H1 (cell line): ENCODE results near the gene PLXNB1. TPM values are rescaled to one million over a fixed set of nuclear protein-coding genes. Genes with fewer than 3 reads are reported as not detected.

Source experiments
- CTCF ChIA-PET: fragments of 300-600 bp; sonication (Branson Sonifier 250); formaldehyde crosslinking; loops from one replicate; lab custom pipeline; 2021; ENCODE audit not compliant: partially characterized antibody; lab: Charles Lee
- POLR2A ChIA-PET: fragments of 300-600 bp; sonication (Branson Sonifier 250); formaldehyde crosslinking; loops from one replicate; lab custom pipeline; 2021; ENCODE audit warnings: inconsistent platforms; ENCODE audit not compliant: partially characterized antibody; lab: Charles Lee
- DNase-seq, 2 experiments: peaks; one replicate each; pipeline versions ENCODE4 v3.0.0 to v3.0.0-alpha.2; 2010 to 2022; ENCODE audit warnings: low spot score in 2 of 2, low read depth in 1 of 2, mixed read lengths in 1 of 2
- FAIRE-seq: peaks from 2 replicates; lab custom pipeline; 2011; peaks lifted over from hg19 to GRCh38; lab: Jason Lieb, UNC
- H2AFZ ChIP-seq: 2 replicates; pipeline ENCODE4 v1.8.1; 2012; ENCODE audit warnings: low read length, inconsistent platforms
- H2AK5ac ChIP-seq: 2 replicates; pipeline ENCODE4 v1.6.1; 2013; ENCODE audit warnings: low read depth, low read length
- H2BK120ac ChIP-seq: replicated peaks from 2 replicates; pipeline ENCODE3; 2013; ENCODE audit warnings: low read depth, low read length, inconsistent platforms
- H2BK12ac ChIP-seq: 2 replicates; pipeline ENCODE4 v1.6.1; 2013; ENCODE audit warnings: low read depth, low read length
- H2BK15ac ChIP-seq: 2 replicates; pipeline ENCODE4 v1.6.1; 2013; ENCODE audit warnings: low read length
- H2BK20ac ChIP-seq: 2 replicates; pipeline ENCODE4 v1.6.1; 2013; ENCODE audit warnings: low read length
- H2BK5ac ChIP-seq: 2 replicates; pipeline ENCODE4 v1.6.1; 2013; ENCODE audit warnings: low read depth, low read length
- H3K14ac ChIP-seq: 2 replicates; pipeline ENCODE4 v1.6.1; 2013; ENCODE audit warnings: inconsistent platforms; ENCODE audit not compliant: insufficient read length
- H3K18ac ChIP-seq: 2 replicates; pipeline ENCODE4 v1.6.1; 2013; ENCODE audit warnings: low read length; ENCODE audit errors: extremely low read depth
- H3K23ac ChIP-seq: 2 replicates; pipeline ENCODE4 v1.6.1; 2013; ENCODE audit warnings: inconsistent platforms; ENCODE audit not compliant: insufficient read length
- H3K23me2 ChIP-seq: 2 replicates; pipeline ENCODE4 v1.6.1; 2013; ENCODE audit warnings: low read depth, low read length
- H3K27ac ChIP-seq: 2 replicates; pipeline ENCODE4 v1.6.1; 2011; ENCODE audit warnings: low read depth, low read length, inconsistent platforms
- H3K27me3 ChIP-seq, 4 experiments: replicated peaks in 1 of 4; 1 replicate in 1 of 4; 2 replicates in 3 of 4; pipeline versions ENCODE4 v1.6.1 to v1.8.1; 2011 to 2013; ENCODE audit warnings: low read length in 3 of 4, mild to moderate bottlenecking in 3 of 4, inconsistent platforms in 2 of 4, mixed read lengths in 2 of 4, moderate library complexity in 1 of 4; ENCODE audit not compliant: control insufficient read depth in 3 of 4, insufficient read depth in 3 of 4; ENCODE audit errors: extremely low read depth in 1 of 4
- H3K36me3 ChIP-seq, 4 experiments: 2 replicates each; pipeline versions ENCODE4 v1.6.1 to v1.8.1; 2011 to 2013; ENCODE audit warnings: mild to moderate bottlenecking in 4 of 4, low read length in 3 of 4, moderate library complexity in 2 of 4, control low read depth in 1 of 4, inconsistent platforms in 1 of 4; ENCODE audit not compliant: insufficient read depth in 4 of 4, control insufficient read depth in 2 of 4
- H3K4ac ChIP-seq: replicated peaks from 2 replicates; pipeline ENCODE3; 2013; ENCODE audit warnings: low read length, low read depth, mixed read lengths, inconsistent platforms; ENCODE audit not compliant: insufficient read length
- H3K4me1 ChIP-seq, 4 experiments: replicated peaks in 1 of 4; 1 replicate in 1 of 4; 2 replicates in 3 of 4; pipeline versions ENCODE4 v1.6.1 to v1.8.1; 2011 to 2013; ENCODE audit warnings: low read length in 3 of 4, inconsistent platforms in 2 of 4, mixed read lengths in 1 of 4; ENCODE audit not compliant: insufficient read depth in 4 of 4, control insufficient read depth in 3 of 4
- H3K4me2 ChIP-seq, 2 experiments: 2 replicates each; pipeline versions ENCODE4 v1.6.1 to v1.8.1; 2011 to 2013; ENCODE audit warnings: low read depth in 2 of 2, low read length in 2 of 2, control low read depth in 1 of 2, inconsistent platforms in 1 of 2, mild to moderate bottlenecking in 1 of 2; ENCODE audit not compliant: insufficient read depth in 1 of 2
- H3K4me3 ChIP-seq, 4 experiments: fragments of 200-600, 300-600 bp in 1 of 4; sonication (generic), shearing (Covaris generic), sonication (Bioruptor Twin) in 1 of 4; 2 replicates each; pipeline versions ENCODE4 v1.5.1 to v1.8.1; 2011 to 2016; ENCODE audit warnings: low read length in 4 of 4, low read depth in 3 of 4, control low read depth in 2 of 4, inconsistent platforms in 2 of 4, mild to moderate bottlenecking in 2 of 4, mixed read lengths in 1 of 4, moderate library complexity in 1 of 4; ENCODE audit not compliant: insufficient read depth in 2 of 4; ENCODE audit errors: extremely low read depth in 1 of 4
- H3K56ac ChIP-seq: replicated peaks from 2 replicates; pipeline ENCODE3; 2013; ENCODE audit warnings: low read depth, mild to moderate bottlenecking, mixed read lengths, low read length, inconsistent platforms; ENCODE audit not compliant: insufficient read length
- H3K79me1 ChIP-seq: 2 replicates; pipeline ENCODE4 v1.6.1; 2013; ENCODE audit warnings: low read depth, low read length, control low read depth
- H3K79me2 ChIP-seq, 2 experiments: 2 replicates each; pipeline versions ENCODE4 v1.6.1 to v1.8.1; 2012 to 2013; ENCODE audit warnings: low read length in 2 of 2, mild to moderate bottlenecking in 2 of 2, inconsistent platforms in 1 of 2; ENCODE audit not compliant: insufficient read depth in 2 of 2, control insufficient read depth in 1 of 2
- H3K9ac ChIP-seq, 4 experiments: replicated peaks in 1 of 4; 1 replicate in 1 of 4; 2 replicates in 3 of 4; pipeline versions ENCODE4 v1.6.1 to v1.8.1; 2011 to 2013; ENCODE audit warnings: low read depth in 3 of 4, low read length in 3 of 4, control low read depth in 2 of 4, mild to moderate bottlenecking in 2 of 4, moderate library complexity in 2 of 4, inconsistent platforms in 1 of 4; ENCODE audit errors: extremely low read depth in 1 of 4
- H3K9me3 ChIP-seq, 2 experiments: 2 replicates each; pipeline versions ENCODE4 v1.6.1 to v1.8.1; 2012 to 2013; ENCODE audit warnings: mild to moderate bottlenecking in 2 of 2, moderate library complexity in 2 of 2, control low read depth in 1 of 2, inconsistent platforms in 1 of 2, low read depth in 1 of 2, low read length in 1 of 2, mixed read lengths in 1 of 2; ENCODE audit not compliant: insufficient read depth in 2 of 2
- H4K20me1 ChIP-seq, 2 experiments: replicated peaks in 1 of 2; 2 replicates each; pipeline versions ENCODE3 to v1.8.1; 2011 to 2013; ENCODE audit warnings: inconsistent platforms in 2 of 2, low read length in 2 of 2, mild to moderate bottlenecking in 1 of 2; ENCODE audit not compliant: insufficient read depth in 2 of 2, control insufficient read depth in 1 of 2
- H4K5ac ChIP-seq: 2 replicates; pipeline ENCODE4 v1.6.1; 2013; ENCODE audit warnings: low read length, low read depth, mixed read lengths, inconsistent platforms; ENCODE audit not compliant: insufficient read length
- H4K8ac ChIP-seq: 2 replicates; pipeline ENCODE4 v1.8.0; 2013; ENCODE audit warnings: mild to moderate bottlenecking, moderate library complexity, low read length, inconsistent platforms; ENCODE audit not compliant: insufficient read depth; ENCODE audit errors: extremely low read depth
- H4K91ac ChIP-seq: replicated peaks from 2 replicates; pipeline ENCODE3; 2013; ENCODE audit warnings: low read length, mixed read lengths, inconsistent platforms; ENCODE audit not compliant: insufficient read length
- CBX8 ChIP-seq: fragments of 300-800, 300-1000 bp; sonication (generic); IDR thresholded peaks from 2 replicates; pipeline ENCODE4 v1.7.1; 2016; ENCODE audit warnings: low read depth, low read length, borderline replicate concordance
- RAD21 ChIP-seq, 2 experiments: IDR thresholded peaks in 1 of 2; conservative IDR thresholded peaks in 1 of 2; 2 replicates each; pipeline ENCODE4 v1.6.1; 2011; ENCODE audit warnings: low read depth in 2 of 2, low read length in 2 of 2, improper control_type of control experiment in 1 of 2, inconsistent platforms in 1 of 2, mild to moderate bottlenecking in 1 of 2, moderate library complexity in 1 of 2
- SP1 ChIP-seq: IDR thresholded peaks from 2 replicates; pipeline ENCODE4 v1.6.1; 2011; ENCODE audit warnings: low read depth, low read length
- TBP ChIP-seq: IDR thresholded peaks from 2 replicates; pipeline ENCODE4 v1.6.1; 2011; ENCODE audit warnings: low read depth, low read length, improper control_type of control experiment
- ZNF274 ChIP-seq: IDR thresholded peaks from 2 replicates; pipeline ENCODE4 v1.7.0; 2012; ENCODE audit warnings: low read length, borderline replicate concordance; ENCODE audit errors: extremely low read depth
- WGBS, 2 experiments: shearing (Covaris generic) in 1 of 2; methylation state at CpG; one replicate each; pipeline versions ENCODE4 v1.1.6 to v1.1.7; 2013 to 2015; ENCODE audit warnings: low lambda C conversion rate in 2 of 2, mixed read lengths in 2 of 2, inconsistent platforms in 1 of 2, low coverage in 1 of 2, missing lambda C conversion rate in 1 of 2; ENCODE audit not compliant: insufficient replicate concordance in 2 of 2, insufficient coverage in 1 of 2, insufficient read length in 1 of 2; ENCODE audit errors: extremely low coverage in 1 of 2, missing lambda C conversion rate in 1 of 2; 5-methylcytosine and 5-hydroxymethylcytosine counted together
- polyA plus RNA-seq, 7 experiments: library from polyadenylated mRNA; depleted of rRNA in 3 of 7; stranded (reverse) in 5 of 7; unstranded in 2 of 7; fragments of >200 nt in 5 of 7; fragments of 200-250 nt in 2 of 7; gene quantifications; 1 replicate in 5 of 7; 2 replicates in 1 of 7; 4 replicates in 1 of 7; pipeline versions ENCODE4 v1.2.1 to v1.2.3, GENCODE V29; 2011 to 2013; ENCODE audit warnings: missing spikeins in 2 of 7, mixed read lengths in 2 of 7
- total RNA-seq: library from RNA; stranded (reverse); fragmentation: NEBNext Ultra II Directional; extraction: Animal tissue kit (Norgen Biotek cat#: 25700); gene quantifications from 2 replicates; pipeline ENCODE4 v1.2.1, GENCODE V29; 2021
- TF ChIP-seq, protein P1 (sequence below), 3 experiments: IDR thresholded peaks; 1 replicate in 2 of 3; 2 replicates in 1 of 3; pipeline versions ENCODE4 v1.5.1 to v1.6.1; 2011; ENCODE audit warnings: low read length in 3 of 3, mild to moderate bottlenecking in 3 of 3, inconsistent platforms in 2 of 3, low read depth in 1 of 3, moderate library complexity in 1 of 3; ENCODE audit not compliant: insufficient read depth in 1 of 3; ENCODE audit errors: control extremely low read depth in 1 of 3

The PLXNB1 gene
- total and polyA plus RNA-seq, 2 of the 8 experiments (the other 6 are each of a cell fraction or from before 2014, with no cell fraction given), result 109 to 114 TPM

DNA sequence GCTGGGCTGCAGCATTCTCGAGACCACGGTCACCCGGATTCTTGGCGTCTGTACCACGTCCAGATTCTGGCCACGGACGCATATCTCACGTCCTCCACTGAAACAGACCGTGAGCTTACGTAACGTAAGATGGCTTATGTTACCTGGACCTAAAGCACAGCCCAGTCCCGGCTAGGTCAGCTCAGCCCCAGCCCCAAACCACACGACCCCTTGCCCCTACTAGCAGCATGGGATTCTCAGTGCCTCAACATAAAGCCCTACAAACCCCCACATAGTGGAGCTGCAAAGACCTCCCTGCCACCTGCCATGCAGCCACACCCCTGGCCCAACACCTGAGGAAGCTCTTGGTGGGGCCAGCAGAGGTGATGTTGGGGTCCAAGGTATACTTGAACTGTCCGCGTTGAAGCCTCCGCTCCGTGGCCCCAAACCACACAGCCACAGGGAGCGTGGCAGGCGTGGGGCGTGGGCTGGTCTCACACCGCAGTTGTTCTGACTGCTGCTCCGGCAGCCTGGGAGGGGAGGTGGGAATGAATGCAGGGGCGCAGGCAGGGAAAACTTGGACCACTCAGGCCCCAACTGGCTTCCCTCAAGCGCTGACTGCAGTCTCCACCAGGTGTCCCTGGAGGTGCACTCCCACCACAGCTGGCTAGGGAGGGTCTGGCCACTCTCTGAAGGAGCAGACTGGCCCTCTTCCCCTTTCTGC lies 14.5 kb downstream of the PLXNB1 start:
- H2BK120ac ChIP-seq, result no peak overlapping the region
- no peak overlapping the region for H3K56ac ChIP-seq
- no peak overlapping the region for H3K9ac ChIP-seq
- H3K4me2 ChIP-seq, result no peak overlapping the region
- H2AFZ ChIP-seq, result no peak overlapping the region
- no peaks in the 10 kb centered on the region for H3K23me2 ChIP-seq
- no peaks in the 10 kb centered on the region; a peak in 1 of 4 replicates for H3K79me2 ChIP-seq
- no peak overlapping the region for H2BK5ac ChIP-seq
- CTCF ChIA-PET, result interaction anchor here (0.7 to 4.3 kb wide), 11 partner anchors 8 to 183 kb away, joined by 3 to 47 read pairs (median 7); partner anchors contain the start of genes CCDC51 and PLXNB1
- no peak overlapping the region for H4K5ac ChIP-seq
- no peak overlapping the region for H3K18ac ChIP-seq
- H2AK5ac ChIP-seq, result no peak overlapping the region
- H3K4me3 ChIP-seq, result no peak overlapping the region
- H3K36me3 ChIP-seq, result peaks cover 73 to 87% (median 83%) of the 10 kb centered on the region in 4 experiments
- no peak overlapping the region for H3K23ac ChIP-seq
- no peaks in the 10 kb centered on the region; the same call in none of the 2 replicates for H3K79me1 ChIP-seq
- WGBS, 2 experiments, result 94% methylated on average over 21 of the region's 24 CpGs; no CpG with 5 or more reads in 1 of the 2 experiments
- no peaks in the 10 kb centered on the region for H3K4me1 ChIP-seq
- no peak overlapping the region for H3K4ac ChIP-seq
- H4K8ac ChIP-seq, result no peak overlapping the region; the same call in 1 of the 2 replicates
- H3K27ac ChIP-seq, result no peak overlapping the region
- no peak overlapping the region for H3K14ac ChIP-seq
- H4K91ac ChIP-seq, result no peak overlapping the region
- TF ChIP-seq ZNF274 (no peak), SP1 (no peak), RAD21 (IDR thresholded peaks at IDR 0.05 in 1 of 2, conservative IDR thresholded peaks at IDR 0.05 in 1 of 2; ENCODE audit: low read depth in 2 of 2, low read length in 2 of 2) (peak; percentile 17 to 49; a peak in 3 of 4 replicates), TBP (no peak), CBX8 (no peak)
- TF ChIP-seq, protein P1, sequence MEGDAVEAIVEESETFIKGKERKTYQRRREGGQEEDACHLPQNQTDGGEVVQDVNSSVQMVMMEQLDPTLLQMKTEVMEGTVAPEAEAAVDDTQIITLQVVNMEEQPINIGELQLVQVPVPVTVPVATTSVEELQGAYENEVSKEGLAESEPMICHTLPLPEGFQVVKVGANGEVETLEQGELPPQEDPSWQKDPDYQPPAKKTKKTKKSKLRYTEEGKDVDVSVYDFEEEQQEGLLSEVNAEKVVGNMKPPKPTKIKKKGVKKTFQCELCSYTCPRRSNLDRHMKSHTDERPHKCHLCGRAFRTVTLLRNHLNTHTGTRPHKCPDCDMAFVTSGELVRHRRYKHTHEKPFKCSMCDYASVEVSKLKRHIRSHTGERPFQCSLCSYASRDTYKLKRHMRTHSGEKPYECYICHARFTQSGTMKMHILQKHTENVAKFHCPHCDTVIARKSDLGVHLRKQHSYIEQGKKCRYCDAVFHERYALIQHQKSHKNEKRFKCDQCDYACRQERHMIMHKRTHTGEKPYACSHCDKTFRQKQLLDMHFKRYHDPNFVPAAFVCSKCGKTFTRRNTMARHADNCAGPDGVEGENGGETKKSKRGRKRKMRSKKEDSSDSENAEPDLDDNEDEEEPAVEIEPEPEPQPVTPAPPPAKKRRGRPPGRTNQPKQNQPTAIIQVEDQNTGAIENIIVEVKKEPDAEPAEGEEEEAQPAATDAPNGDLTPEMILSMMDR (IDR thresholded peaks at IDR 0.05; ENCODE audit: control extremely low read depth in 1 of 3, insufficient read depth in 1 of 3, low read depth in 1 of 3, low read length in 3 of 3), result peak in 2 of 3 experiments; percentile 43 to 50; a peak in 3 of 4 replicates
- H2BK12ac ChIP-seq, result no peak overlapping the region
- no peak overlapping the region for H2BK20ac ChIP-seq
- no peaks in the 10 kb centered on the region for H3K27me3 ChIP-seq
- DNase-seq (no peak), FAIRE-seq (no peak)
- no peaks in the 10 kb centered on the region for H3K9me3 ChIP-seq
- H4K20me1 ChIP-seq, result peaks cover 8 to 49% of the 10 kb centered on the region in 2 experiments
- no peak overlapping the region for H2BK15ac ChIP-seq
- POLR2A ChIA-PET, result interaction anchor here (0.6 to 31.5 kb wide), 4 partner anchors 7 to 223 kb away, joined by 3 to 650 read pairs (median 327); partner anchors contain the start of gene PLXNB1
